ENCODE measurements around the gene PILRB. TPM values are rescaled to one million over a fixed set of nuclear protein-coding genes. Genes with fewer than 3 reads are reported as not detected.
"Not testable (repeated sequence)": the region's sequence is repeated elsewhere in the genome, so short reads cannot be mapped to it uniquely, and the experiment has no call there.

The PILRB gene
- total RNA-seq, 1 experiment from 2014 or later: 53.4 TPM

DNA sequence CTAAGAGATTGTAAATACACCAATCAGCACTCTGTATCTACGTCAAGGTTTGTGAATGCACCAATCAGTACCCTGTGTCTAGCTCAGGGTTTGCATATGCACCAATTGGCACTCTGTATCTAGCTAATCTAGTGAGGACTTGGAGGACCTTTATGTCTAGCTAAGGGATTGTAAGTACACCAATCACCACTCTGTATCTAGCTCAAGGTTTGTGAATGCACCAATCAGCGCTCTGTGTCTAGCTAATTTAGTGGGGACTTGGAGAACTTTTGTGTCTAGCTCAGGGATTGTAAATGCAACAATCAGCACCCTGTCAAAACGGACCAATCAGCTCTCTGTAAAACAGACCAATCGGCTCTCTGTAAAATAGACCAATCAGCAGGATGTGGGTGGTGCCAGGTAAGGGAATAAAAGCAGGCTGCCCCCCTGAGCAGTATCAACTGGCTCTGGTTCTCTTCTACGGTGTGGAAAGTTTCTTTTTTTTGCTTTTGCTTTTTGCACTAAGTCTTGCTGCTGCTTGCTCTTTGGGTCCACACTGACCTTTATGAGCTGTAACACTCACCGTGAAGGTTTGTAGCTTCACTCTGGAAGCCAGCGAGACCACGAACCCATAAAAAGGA, 24.4 kb downstream of the PILRB start:
- H3K4me1 Mint-ChIP-seq (ENCODE audit: low read depth, unreplicated experiment); H3K36me3 ChIP-seq (ENCODE audit: control insufficient read depth, insufficient read depth, low read length); BruUV-seq (replicated peaks); intact Hi-C loops (cut with micrococcal nuclease; ENCODE audit: unreplicated experiment); H3K4me3 ChIP-seq (ENCODE audit: low read depth, low read length); H3K4me3 Mint-ChIP-seq (ENCODE audit: unreplicated experiment); H3K27me3 ChIP-seq (replicated peaks; ENCODE audit: control insufficient read depth, insufficient read depth, low read length); DNase-seq; H3K9me3 Mint-ChIP-seq (ENCODE audit: unreplicated experiment); H3K27ac Mint-ChIP-seq (ENCODE audit: unreplicated experiment); H3K9me3 ChIP-seq; H3K36me3 Mint-ChIP-seq (ENCODE audit: insufficient read depth, unreplicated experiment); H3K4me1 ChIP-seq; POLR2A ChIA-PET: not testable (repeated sequence)
- CTCF ChIA-PET: interaction anchor here (0.7 to 2.6 kb wide), 2 partner anchors 25 to 135 kb away, joined by 5 to 6 read pairs; no protein-coding TSS in a partner anchor
- H3K27me3 Mint-ChIP-seq (ENCODE audit: insufficient read depth, unreplicated experiment): peaks cover 14% of the 10 kb centered on the region

DNA sequence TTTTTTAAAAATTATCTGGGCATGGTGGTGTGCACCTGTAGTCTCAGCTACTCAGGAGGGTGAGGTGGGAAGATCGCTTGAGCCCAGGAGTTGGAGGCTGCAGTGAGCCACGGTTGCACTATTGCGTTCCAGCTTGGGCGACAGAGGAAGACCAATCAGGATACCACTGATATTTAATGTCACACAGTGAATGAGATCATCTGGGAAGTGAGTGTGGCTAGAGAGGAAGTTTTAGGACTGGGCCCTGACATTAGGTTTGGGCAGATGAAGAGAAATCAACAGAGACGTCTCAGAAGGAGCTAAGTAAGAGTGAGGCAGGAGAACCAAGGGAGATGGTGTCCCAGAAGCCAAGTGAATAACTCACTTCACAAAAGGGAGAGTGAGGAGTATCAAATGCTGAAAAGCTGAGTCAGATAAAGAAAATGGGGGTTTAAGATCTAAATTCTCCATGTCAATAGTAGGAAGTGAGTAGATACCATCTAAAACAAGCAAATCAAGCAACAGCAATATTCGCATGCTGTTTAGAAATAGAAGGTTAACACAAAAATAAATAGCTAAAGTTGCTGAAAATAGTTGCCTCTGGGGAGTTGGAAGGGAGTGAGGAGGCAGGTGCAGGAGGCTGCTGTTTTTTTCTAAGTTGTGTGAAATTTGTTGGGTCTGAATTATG, 26.8 kb downstream of the PILRB start:
- Mint-ChIP-seq H3K27me3 (ENCODE audit: insufficient read depth, unreplicated experiment) (peaks cover 18% of the 10 kb centered on the region), H3K4me3 (ENCODE audit: unreplicated experiment) (no peak overlapping the region), H3K4me1 (ENCODE audit: low read depth, unreplicated experiment) (no peaks in the 10 kb centered on the region), H3K9me3 (ENCODE audit: unreplicated experiment) (no peaks in the 10 kb centered on the region), H3K27ac (ENCODE audit: unreplicated experiment) (no peak overlapping the region), H3K36me3 (ENCODE audit: insufficient read depth, unreplicated experiment) (no peaks in the 10 kb centered on the region)
- Histone ChIP-seq H3K4me3 (ENCODE audit: low read depth, low read length) (no peak overlapping the region), H3K9me3 (no peaks in the 10 kb centered on the region), H3K4me1 (no peaks in the 10 kb centered on the region), H3K27me3 (replicated peaks; ENCODE audit: control insufficient read depth, insufficient read depth, low read length) (no peaks in the 10 kb centered on the region), H3K36me3 (ENCODE audit: control insufficient read depth, insufficient read depth, low read length) (no peaks in the 10 kb centered on the region)
- TF ChIP-seq, protein P1, sequence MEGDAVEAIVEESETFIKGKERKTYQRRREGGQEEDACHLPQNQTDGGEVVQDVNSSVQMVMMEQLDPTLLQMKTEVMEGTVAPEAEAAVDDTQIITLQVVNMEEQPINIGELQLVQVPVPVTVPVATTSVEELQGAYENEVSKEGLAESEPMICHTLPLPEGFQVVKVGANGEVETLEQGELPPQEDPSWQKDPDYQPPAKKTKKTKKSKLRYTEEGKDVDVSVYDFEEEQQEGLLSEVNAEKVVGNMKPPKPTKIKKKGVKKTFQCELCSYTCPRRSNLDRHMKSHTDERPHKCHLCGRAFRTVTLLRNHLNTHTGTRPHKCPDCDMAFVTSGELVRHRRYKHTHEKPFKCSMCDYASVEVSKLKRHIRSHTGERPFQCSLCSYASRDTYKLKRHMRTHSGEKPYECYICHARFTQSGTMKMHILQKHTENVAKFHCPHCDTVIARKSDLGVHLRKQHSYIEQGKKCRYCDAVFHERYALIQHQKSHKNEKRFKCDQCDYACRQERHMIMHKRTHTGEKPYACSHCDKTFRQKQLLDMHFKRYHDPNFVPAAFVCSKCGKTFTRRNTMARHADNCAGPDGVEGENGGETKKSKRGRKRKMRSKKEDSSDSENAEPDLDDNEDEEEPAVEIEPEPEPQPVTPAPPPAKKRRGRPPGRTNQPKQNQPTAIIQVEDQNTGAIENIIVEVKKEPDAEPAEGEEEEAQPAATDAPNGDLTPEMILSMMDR (IDR thresholded peaks at IDR 0.05; ENCODE audit: insufficient read depth in 1 of 2, low read depth in 1 of 2, low read length in 1 of 2, severe bottlenecking in 1 of 2, unreplicated experiment in 1 of 2): no peak
- CTCF ChIA-PET: no interaction called here
- BruUV-seq (replicated peaks): no TSS peak
- intact Hi-C loops (cut with micrococcal nuclease; ENCODE audit: unreplicated experiment): no loop called here
- DNase-seq: no peak
- POLR2A ChIA-PET: no interaction called here

GRCh38 chr7:100386940-100387339, 29.0 kb downstream of the PILRB start:
- CTCF ChIA-PET: no interaction called here
- no peak for DNase-seq
- Mint-ChIP-seq H3K36me3 (ENCODE audit: insufficient read depth, unreplicated experiment) (no peaks in the 10 kb centered on the region), H3K27me3 (ENCODE audit: insufficient read depth, unreplicated experiment) (peaks cover 21% of the 10 kb centered on the region), H3K9me3 (ENCODE audit: unreplicated experiment) (no peaks in the 10 kb centered on the region), H3K4me1 (ENCODE audit: low read depth, unreplicated experiment) (no peaks in the 10 kb centered on the region), H3K27ac (ENCODE audit: unreplicated experiment) (no peak overlapping the region), H3K4me3 (ENCODE audit: unreplicated experiment) (no peak overlapping the region)
- intact Hi-C loops (cut with micrococcal nuclease; ENCODE audit: unreplicated experiment): no loop called here
- Histone ChIP-seq H3K36me3 (ENCODE audit: control insufficient read depth, insufficient read depth, low read length) (no peaks in the 10 kb centered on the region), H3K4me1 (no peaks in the 10 kb centered on the region), H3K27me3 (replicated peaks; ENCODE audit: control insufficient read depth, insufficient read depth, low read length) (no peaks in the 10 kb centered on the region), H3K9me3 (no peaks in the 10 kb centered on the region), H3K4me3 (ENCODE audit: low read depth, low read length) (no peak overlapping the region)
- no TSS peak for BruUV-seq (replicated peaks)
- POLR2A ChIA-PET: no interaction called here
- TF ChIP-seq, protein P1 (IDR thresholded peaks at IDR 0.05; ENCODE audit: insufficient read depth in 1 of 2, low read depth in 1 of 2, low read length in 1 of 2, severe bottlenecking in 1 of 2, unreplicated experiment in 1 of 2): no peak
